GM20000 (cell line): ENCODE data around the gene VAPA.

Experiments
- DNase-seq: peaks from one replicate; pipeline ENCODE4 v3.0.0; 2012; ENCODE audit warnings: low spot score
- TF ChIP-seq, protein P1 (sequence below): IDR thresholded peaks from 2 replicates; pipeline ENCODE4 v1.5.1; 2012; ENCODE audit warnings: mild to moderate bottlenecking, control low read depth; ENCODE audit errors: extremely low read depth, missing control alignments

The VAPA gene

DNA sequence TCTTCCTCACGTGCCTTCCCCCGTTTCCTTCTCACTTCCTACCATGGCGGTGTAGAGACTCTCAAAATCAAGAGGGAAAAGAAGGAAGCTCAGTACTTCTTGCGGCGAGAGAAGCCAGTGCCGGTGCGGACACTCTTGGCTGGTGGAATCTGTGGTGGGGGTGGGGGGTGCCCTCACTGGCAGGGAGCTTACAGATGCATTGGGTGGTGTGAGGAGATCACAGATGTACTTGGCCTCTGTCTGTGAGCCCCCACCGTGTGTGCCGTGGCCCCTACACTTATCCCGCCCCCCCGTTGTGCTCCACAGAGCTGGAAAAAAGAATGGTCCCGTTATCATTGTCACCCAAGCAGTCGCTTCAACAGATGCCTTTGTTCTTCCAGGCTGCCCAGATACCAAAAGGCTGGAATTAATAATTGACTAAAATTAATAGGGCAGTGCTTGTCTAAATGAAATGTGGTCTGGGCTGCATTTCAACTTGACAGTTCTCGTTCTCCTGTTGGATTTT is 79.8 kb downstream of the VAPA start:
- no peak for DNase-seq
- TF ChIP-seq, protein P1, sequence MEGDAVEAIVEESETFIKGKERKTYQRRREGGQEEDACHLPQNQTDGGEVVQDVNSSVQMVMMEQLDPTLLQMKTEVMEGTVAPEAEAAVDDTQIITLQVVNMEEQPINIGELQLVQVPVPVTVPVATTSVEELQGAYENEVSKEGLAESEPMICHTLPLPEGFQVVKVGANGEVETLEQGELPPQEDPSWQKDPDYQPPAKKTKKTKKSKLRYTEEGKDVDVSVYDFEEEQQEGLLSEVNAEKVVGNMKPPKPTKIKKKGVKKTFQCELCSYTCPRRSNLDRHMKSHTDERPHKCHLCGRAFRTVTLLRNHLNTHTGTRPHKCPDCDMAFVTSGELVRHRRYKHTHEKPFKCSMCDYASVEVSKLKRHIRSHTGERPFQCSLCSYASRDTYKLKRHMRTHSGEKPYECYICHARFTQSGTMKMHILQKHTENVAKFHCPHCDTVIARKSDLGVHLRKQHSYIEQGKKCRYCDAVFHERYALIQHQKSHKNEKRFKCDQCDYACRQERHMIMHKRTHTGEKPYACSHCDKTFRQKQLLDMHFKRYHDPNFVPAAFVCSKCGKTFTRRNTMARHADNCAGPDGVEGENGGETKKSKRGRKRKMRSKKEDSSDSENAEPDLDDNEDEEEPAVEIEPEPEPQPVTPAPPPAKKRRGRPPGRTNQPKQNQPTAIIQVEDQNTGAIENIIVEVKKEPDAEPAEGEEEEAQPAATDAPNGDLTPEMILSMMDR = no peak

DNA sequence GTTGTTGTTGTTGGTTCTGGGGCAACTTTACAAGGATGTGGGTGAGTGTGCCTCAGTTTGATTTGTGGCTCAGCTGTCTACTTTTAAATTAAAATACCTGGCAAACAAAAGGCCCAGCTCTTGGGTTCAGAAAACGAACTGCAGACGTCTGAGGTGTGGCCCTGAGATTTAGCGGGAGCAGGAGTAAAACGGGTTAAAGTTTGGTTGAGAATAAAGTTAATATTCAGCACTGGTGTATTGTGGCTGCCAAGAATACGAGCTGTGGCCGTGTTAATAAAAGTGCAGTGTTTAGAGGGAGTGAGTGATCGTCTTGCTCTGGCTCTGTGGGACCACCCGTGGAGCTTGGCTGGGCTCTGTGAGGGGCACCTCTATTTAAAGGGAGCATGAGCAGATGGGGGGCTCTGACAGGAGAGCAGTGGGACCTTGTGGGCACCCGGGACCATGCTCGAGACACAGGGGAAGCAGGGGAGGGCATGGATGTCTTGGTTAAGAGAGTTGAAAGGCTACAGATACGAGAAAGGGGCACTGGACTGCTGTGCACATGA is 80.3 kb downstream of the VAPA start:
- TF ChIP-seq, protein P1 = no peak
- no peak for DNase-seq

DNA sequence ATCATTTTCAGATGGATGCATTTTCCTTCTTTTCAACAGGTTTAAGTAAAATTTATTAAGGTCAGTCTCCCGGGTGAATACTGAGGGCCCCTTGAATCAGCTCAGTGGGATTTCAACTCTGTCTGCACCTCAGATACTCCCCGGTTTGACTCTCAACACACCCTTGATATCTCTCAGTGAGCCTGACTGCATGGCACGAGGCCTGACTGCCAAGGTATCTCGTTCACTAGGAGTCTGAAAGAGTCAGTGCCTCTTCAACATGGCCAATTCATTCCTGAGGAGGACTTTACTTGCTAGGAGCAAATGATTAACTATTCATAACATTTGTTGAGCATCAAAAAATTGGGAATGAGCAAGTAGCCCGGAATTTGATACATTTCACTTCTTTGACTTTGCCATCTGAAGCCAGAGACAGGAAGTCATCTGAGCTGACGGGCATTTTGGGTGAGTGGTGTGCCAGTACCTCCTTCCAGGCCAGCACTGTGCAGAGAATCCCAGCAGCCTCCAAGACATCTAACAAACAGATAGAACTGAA is 81.0 kb downstream of the VAPA start:
- DNase-seq = no peak
- TF ChIP-seq, protein P1 = no peak

DNA sequence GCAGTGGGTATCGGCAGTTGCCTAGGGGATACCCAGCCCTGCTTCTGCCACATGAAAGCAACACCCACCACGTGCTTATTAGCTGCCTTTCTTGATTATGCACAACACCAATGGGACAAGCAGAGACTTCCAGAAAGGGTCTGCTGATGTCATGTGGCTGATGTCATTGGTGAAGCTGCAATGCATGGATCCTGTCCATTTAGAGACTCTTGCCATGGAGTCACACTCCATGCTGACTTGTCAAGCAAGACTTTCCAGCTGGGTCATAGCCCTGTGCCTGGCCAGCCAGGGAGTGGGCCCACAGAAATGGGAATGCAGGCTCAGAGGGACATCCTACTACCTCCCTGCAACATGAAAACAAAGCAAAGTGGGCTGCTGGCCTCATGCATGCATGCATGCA is 81.8 kb downstream of the VAPA start:
- no peak for DNase-seq
- TF ChIP-seq, protein P1 = no peak

DNA sequence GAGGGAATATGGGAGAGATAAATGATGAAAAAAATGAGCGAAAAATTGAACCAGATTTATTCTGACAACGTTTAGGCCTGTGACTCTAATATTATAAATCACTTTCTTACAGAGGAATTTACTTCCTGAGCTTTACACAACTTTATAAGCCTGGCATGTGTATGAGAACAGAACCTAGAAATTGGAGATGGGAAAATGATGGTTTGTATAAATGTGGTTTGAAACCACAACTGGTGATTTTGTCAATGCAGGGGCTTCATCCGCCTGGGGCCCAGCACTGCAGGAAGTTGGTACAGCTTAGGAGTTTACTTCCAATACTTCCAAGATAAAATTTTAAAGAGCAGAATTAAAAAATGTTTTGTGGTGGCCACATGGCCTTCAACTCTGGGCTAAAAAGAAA is 82.3 kb downstream of the VAPA start:
- TF ChIP-seq, protein P1 = no peak
- no peak for DNase-seq

DNA sequence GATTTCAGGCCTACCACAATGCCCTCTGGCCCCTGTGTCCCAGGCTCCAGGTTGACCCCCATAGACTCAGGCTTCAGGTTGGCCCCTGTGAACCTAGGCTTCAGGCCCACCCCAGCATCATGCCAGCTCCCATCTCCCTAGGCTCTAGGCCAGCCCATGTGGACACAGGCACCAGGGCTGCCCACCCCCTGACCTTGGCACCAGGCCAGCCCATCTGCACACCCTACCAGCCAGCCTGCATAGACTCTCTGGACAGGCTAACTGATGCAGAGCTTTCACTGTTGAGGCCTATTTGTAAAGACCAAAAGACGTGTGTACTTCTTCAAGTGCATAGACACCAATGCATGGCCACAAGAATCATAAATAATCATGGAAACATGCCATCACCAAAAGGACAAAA is 83.9 kb downstream of the VAPA start:
- no peak for DNase-seq
- TF ChIP-seq, protein P1 = no peak

DNA sequence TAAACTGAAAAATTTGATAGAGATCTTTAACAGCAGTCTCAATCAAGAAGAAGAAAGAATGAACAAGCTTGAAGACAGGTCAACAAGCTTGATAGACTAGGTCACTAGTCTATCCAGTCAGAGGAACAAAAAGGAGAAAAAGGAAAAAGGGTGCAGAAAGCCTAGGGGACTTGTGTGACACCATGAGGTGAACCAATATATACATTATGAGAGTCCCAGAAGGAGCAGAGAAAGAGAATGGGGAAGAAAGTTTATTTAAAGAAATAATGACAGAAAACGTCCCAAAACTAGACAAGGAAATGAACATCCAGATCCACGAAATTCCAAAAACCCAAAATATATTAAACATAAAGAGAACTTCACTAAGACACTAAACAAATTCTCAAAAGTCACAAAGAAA is 84.5 kb downstream of the VAPA start:
- DNase-seq = no peak
- TF ChIP-seq, protein P1 = no peak
